ENCODE results near the gene CNTN6.
"Not testable (repeated sequence)": the region's sequence is repeated elsewhere in the genome, so short reads cannot be mapped to it uniquely, and the experiment has no call there.

The CNTN6 gene

GRCh38 chr3:1288805-1289494, 196.1 kb downstream of the CNTN6 start:
- ATAC-seq: no peak

- no peak for ATAC-seq
Observed at GRCh38 chr3:1292571-1293071, 199.8 kb downstream of the CNTN6 start.

- no peak for ATAC-seq
Observed at GRCh38 chr3:1294586-1294985, 201.8 kb downstream of the CNTN6 start.

- ATAC-seq: no peak
Observed at GRCh38 chr3:1318296-1319005, 225.6 kb downstream of the CNTN6 start.

- no peak for ATAC-seq
Observed at GRCh38 chr3:1326546-1326945, 233.7 kb downstream of the CNTN6 start.

GRCh38 chr3:1330107-1330506, 237.3 kb downstream of the CNTN6 start:
- no peak for ATAC-seq

GRCh38 chr3:1346386-1346785, 253.6 kb downstream of the CNTN6 start:
- no peak for ATAC-seq

- ATAC-seq: no peak
Observed at GRCh38 chr3:1348547-1348946, 255.7 kb downstream of the CNTN6 start.

- no peak for ATAC-seq
Observed at GRCh38 chr3:1350885-1351284, 258.1 kb downstream of the CNTN6 start.

- ATAC-seq: no peak
Observed at GRCh38 chr3:1355691-1356090, 262.9 kb downstream of the CNTN6 start.

- ATAC-seq: no peak
Observed at GRCh38 chr3:1356101-1356500, 263.3 kb downstream of the CNTN6 start.

GRCh38 chr3:1365528-1365927, 272.7 kb downstream of the CNTN6 start:
- no peak for ATAC-seq

GRCh38 chr3:1374471-1374870, 281.6 kb downstream of the CNTN6 start:
- ATAC-seq: no peak

GRCh38 chr3:1375145-1375544, 282.3 kb downstream of the CNTN6 start:
- ATAC-seq: no peak

- peak; percentile 30 to 44 for ATAC-seq
Observed at GRCh38 chr3:1380926-1381646, 288.3 kb downstream of the CNTN6 start.

GRCh38 chr3:1381647-1382036, 288.8 kb downstream of the CNTN6 start:
- ATAC-seq: no peak

- not testable (repeated sequence) for ATAC-seq
Observed at GRCh38 chr3:1387396-1387905, 294.6 kb downstream of the CNTN6 start.

- ATAC-seq: no peak
Observed at GRCh38 chr3:1394188-1394587, 301.4 kb downstream of the CNTN6 start.

- no peak for ATAC-seq
Observed at GRCh38 chr3:1400571-1400970, 307.7 kb downstream of the CNTN6 start.

- no peak for ATAC-seq
Observed at GRCh38 chr3:1404270-1404962, 311.6 kb downstream of the CNTN6 start.

- ATAC-seq: no peak
Observed at GRCh38 chr3:1406250-1406649, 313.4 kb downstream of the CNTN6 start.

GRCh38 chr3:1421577-1421976, 328.8 kb downstream of the CNTN6 start:
- ATAC-seq: no peak

- no peak for ATAC-seq
Observed at GRCh38 chr3:1423566-1424089, 330.8 kb downstream of the CNTN6 start.
